Neural progenitor cell (in vitro differentiated cells): ENCODE results near the gene RAB11FIP3.

Source experiments
- CTCF ChIP-seq: fragments of 200-600 bp; sonication (generic); IDR thresholded peaks from 2 replicates; pipeline ENCODE4 v1.5.1; 2017; ENCODE audit warnings: antibody characterized with exemption, mild to moderate bottlenecking
- EZH2 ChIP-seq: fragments of 200-600 bp; sonication (generic); IDR thresholded peaks from 2 replicates; pipeline ENCODE4 v1.6.1; 2017; ENCODE audit warnings: antibody characterized with exemption, mild to moderate bottlenecking, moderate library complexity
- EZH2phosphoT487 ChIP-seq: fragments of 200-600 bp; sonication (generic); IDR thresholded peaks from 2 replicates; pipeline ENCODE4 v1.6.1; 2017; ENCODE audit warnings: antibody characterized with exemption

DNA sequence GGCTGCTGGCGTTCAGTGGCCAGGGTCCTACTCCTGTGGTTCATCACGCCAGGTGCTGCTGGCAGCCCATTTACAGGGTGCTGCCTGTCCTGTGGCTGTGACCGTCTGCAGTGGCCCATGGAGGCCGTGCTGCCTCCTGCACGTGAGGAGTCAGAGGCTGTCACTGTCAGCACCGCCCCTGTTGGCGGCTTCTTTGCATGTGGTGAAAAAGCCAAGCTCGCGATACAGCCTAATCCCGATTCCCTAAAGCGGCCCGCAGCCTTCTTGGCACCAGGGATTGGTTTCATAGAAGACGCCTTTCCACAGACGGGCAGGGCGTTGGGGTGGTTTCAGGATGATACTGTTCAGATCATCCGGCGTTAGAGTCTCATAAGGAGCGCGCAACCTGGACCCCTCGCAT is 35.3 kb downstream of the RAB11FIP3 start:
- TF ChIP-seq EZH2phosphoT487, result no peak
- TF ChIP-seq CTCF, result no peak
- no peak for TF ChIP-seq EZH2
